HuH-7.5 (cell line): ENCODE measurements around the gene LDHD.

Source experiments
- DNase-seq: peaks from one replicate; pipeline ENCODE4 v3.0.0; 2011; ENCODE audit warnings: low spot score

The LDHD gene

GRCh38 chr16:75114179-75114945 is 2.2 kb downstream of the LDHD start:
- no peak for DNase-seq

DNA sequence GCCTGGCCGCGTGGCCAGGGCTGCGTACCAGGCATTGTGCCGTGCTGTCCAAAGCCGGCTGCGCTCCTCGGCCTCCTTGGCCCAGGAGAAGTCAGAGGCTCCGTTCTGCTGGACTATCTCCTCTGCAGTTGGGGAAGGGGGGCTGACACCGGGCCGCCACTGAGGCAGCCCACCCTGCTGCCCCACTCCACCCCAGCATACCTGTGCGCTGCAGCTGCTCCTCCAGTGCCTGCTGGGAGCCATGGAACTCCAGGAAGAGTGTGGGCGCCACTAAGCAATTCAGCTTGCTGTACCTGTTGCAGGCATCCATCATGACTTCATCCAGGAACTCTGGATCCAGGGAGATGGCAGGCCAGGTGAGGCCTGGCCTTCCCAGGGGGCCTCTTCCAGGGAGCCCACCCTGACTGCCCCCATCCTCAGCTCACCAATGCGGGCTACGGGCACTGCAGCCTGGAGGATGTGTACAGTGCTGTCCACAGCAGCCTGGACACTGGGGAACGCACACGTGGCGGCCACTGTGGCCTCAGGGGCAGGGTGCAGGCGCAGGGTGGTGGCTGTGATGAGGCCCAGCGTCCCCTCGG is 2.9 kb downstream of the LDHD start:
- DNase-seq = no peak

DNA sequence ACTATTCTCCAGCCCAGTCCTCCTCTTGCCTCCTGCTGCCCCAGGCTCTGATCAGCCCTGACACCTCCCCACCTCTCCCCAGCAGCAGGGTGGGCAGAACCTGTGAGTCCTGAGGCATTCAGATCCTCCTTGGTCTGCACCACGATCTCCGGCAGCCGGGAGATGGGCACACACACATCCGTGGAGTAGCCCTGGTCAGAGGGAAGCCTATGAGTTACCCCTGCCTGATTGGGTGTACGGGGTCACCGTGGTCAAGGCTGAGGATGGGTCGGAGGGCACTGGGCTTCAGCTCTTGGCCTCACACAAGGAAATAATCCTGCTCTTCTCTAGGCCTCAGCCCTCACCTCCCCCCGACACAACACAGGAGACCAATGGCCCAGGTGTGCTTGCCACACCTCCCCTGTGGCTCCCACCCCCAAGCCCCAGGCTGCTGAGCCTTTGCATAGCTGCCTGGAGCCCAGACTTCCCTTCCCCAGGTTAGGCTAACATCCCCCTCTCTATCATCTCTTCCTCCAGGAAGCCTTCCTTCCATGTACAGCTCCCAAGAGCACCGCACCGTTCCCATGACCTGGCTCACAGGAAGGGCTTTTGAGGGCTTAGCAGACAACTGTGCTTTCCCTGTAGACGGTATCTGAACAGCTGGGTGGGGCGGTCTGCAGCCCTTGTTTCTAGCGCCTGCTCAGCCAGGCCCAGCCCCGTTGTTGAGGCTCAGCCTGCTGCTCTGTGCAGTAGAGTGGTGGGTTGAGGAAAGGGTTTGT is 3.7 kb downstream of the LDHD start:
- DNase-seq = no peak

DNA sequence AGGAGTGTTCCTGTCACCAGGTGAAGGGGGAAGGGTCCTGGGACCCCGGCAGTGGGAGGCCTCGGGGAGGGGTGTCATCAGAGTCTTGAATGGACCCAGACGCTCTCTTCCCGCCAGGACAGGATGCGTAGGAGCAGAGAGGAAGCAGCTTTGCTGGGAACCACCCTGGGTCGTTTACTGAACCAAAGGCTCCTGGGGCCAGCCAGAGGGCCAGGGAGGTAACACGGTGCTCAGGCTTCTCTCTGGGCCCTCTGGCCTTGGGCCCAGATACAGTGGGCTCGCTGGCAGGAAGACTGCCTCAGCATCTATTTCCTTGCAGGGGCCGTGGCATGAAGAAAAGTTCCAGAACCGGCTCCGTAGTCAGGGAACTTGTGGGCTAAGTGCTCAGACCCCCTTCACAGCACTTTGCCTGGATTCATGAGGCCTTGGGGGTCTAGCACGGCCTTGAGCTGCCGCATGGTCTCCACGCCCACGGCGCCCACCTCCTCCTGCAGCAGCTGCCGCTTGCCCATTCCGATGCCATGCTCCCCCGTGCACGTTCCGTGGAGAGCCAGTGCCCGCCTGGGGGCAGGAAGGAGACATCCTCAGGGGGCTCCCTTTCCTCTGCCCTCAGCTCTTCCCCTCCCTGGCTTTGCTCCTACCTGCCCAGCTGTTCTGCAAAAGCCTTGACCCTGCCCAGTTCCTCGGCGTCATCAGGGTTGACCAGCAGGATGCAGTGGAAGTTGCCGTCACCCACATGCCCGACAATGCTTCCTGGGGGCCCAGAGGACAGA is 4.4 kb downstream of the LDHD start:
- peak; percentile 14 for DNase-seq

GRCh38 chr16:75111514-75111940 is 5.1 kb downstream of the LDHD start:
- no peak for DNase-seq

DNA sequence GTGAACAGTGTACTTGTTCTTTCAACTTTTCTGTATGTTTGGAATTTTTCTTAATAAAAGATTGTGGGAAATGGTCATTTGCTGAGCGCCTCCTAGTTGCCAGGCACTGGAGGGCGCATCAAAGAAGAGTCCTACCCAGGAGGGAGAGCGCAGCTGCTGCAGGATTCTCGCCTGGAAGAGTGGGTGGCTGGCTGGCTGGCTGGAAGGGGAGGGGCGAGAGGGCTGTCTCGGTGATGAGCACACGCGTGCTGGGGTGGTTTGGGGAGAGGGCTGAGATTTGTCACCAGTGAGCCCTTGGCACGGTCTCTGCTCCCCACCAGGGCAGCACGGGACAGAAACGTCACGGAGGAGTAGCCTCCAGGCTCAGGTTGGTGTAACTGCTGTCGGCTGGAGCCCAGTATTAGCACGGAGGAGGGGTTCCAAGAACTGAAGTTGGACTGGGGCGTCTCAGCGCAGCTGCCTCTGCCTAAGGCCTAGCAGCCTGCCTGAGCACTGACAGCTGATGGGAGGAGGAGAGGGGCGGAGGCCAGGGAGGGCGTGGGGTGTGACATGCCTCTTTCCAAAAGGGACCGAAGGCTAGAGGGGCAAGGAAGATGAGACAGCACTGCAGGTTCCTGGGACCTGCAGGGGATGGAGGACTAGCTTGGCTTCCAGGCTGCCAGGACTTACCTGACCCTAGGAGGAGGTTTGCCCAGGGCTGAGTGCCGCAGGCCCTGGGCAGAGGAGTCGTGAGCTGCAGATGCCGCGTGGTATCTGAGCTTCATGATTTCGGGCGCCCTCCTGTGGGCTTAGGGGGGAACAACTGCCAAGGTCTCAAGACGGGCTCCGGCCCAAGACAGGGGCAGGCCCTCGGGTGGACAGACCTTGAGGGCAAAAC is 5.7 kb downstream of the LDHD start:
- peak; percentile 87 for DNase-seq

DNA sequence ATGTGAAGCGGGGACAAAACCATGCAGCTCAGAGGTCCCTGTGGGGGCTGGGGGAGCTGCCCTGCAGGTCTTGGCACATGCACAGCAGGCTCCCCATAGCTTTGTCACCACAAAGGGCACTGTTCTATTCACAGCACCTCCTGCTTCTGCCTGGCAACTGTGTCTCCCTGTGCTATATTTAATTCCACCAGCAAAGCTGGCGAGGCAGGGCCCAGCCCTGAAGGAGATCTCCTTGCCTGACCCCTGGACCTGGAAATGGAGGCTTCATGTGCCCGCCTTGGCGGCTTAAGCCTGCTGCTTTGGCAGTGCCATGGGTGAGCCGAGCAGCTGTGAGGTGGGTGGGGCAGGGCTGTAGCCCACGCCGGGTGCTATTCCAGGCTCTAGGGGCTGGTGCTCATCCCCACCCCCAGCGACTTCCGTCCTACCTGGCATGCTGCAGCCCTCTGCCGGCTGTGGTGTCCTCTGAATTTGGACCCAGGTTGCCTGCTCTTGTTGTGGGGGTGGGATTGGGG is 6.8 kb downstream of the LDHD start:
- no peak for DNase-seq

DNA sequence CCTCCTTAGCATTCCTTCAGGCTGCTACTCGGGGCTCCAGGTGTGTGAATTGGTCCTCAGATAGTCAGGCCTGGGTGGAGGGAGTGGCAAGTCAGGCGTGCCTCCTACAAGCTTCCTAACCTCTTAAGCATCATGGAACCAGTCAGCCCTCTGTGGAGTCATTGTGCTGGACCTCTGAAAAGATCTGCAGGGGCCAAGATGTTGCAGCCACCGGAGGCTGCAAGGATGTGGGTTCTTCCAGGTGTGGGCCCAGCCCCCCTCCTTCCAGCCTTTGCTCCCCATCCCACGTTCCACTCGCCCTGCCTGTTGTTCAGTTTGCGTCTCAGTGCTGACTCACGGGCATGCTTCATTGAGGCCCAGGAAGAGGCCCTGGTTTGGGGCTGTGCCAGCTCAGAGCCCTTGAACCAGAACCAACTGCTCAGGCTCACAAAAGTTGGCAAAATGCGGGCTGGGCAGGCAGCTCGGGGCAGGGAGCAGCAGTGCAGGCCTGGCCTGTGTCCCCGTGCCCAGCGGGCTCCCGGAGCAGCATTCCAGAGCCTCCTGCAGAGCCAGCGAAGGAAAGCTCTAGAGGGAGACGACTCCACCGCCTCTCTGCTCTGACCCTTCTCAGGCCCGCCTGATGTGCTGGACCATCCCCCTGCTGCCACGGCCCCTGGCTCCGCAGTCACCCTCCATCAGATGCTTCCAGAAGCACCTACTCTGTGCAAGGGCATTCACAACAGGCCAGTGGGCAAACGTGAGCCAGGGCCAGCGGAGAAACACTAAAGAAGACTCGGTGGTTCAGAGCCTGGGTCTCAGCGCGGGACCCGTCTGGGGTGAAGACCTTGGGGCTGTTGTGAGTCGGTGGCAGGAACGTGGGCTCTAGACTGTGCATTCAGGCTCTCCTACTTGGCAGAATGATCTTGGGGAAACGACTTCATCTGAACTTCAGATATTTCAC is 7.5 kb downstream of the LDHD start:
- no peak for DNase-seq

- no peak for DNase-seq
These were observed 9.1 kb downstream of the LDHD start for GRCh38 chr16:75107505-75107904.

GRCh38 chr16:75106351-75107274 is 10.0 kb downstream of the LDHD start:
- no peak for DNase-seq

DNA sequence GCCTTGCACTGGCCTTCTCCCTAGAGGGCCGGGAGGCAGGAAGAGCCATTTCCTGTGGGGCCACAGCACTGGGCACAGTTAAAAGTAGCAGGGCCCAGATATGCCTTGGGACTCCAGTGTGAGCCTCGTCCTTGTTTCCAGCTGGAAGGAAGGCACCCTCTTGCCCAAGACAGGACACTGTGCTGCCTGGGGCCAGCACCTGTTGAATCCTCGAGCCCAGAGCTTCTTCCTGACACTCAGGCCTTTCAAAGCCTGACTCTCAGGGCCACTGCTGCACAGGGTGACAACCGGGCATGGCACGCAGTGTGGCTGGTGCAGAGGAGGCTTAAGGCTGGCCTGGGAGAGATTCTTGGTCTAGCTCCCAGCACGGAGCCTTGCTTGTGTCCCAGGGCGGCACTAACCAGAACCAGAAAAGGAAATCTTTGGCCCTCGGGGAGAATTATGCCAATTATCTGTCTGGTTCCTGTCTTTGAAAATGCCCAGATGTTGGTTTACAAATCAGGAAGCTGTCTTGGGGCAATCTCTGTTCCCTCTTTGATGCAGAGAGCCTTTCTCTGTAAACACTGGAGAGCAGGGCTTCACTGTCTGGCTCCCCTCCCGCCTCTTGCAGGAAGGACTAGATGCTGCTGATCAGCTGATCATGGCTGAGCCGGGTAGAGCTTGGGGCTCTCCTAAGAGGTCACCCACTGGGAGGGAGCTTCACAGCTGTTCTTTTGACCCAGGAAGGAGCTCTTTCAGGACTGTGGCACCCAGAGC is 11.1 kb downstream of the LDHD start:
- no peak for DNase-seq

DNA sequence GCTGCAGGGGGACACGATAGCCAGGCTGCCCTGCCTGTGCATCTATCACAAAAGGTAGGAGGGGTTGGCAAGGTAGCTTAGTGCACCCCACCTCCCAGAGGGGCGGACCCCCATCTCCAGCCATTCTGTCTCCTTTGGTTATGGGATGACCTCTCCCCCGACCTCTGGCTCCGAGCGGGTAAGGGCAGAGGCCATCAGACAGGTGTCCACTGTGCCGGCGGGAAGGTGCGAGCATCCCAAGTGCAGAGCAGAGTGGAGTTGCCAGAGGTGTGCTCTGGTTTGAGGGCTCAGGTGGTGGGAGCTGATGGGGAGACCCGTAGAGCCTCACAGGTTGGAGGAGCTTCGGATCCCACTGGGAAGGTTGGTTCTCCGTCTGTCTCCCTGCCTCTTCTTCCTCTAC is 11.7 kb downstream of the LDHD start:
- DNase-seq = no peak

DNA sequence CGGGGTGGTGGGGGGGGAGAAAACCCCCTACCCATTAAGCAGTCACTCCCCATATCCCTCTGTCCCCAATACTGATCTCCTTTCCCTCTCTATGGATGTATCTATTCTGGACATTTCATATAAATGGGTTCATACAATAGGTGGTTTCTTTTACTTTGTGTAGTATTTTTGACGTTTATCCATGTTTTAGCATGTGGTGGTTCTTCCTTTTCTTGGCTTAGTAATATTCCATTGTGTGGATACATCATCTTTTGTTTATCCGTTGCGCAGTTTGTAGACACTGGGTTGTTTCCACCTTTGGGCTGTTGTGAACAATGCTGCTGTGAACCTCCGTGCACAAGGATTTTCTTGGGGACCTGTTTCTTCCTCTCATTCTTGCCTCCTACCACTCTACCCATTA is 12.6 kb downstream of the LDHD start:
- DNase-seq = no peak

DNA sequence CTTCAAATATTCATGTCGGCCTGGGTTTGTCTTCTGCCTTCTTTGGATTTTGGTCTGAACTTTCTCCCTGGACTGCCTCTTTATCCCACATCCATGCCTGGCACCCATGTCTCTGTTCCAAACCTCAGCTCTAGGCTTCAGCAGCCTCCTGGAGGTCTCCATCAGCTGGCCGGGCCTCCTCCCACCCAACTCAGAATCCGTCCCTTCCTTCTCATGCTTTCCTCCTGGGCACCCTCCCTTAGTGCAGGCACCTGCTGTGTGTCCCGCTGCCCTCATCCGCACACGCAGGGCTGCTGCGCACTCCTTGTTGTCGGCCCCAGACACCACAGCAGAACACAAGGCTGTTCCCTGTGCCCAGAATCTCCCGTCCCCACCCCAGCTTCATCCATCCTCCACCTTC is 14.0 kb downstream of the LDHD start:
- DNase-seq = no peak

DNA sequence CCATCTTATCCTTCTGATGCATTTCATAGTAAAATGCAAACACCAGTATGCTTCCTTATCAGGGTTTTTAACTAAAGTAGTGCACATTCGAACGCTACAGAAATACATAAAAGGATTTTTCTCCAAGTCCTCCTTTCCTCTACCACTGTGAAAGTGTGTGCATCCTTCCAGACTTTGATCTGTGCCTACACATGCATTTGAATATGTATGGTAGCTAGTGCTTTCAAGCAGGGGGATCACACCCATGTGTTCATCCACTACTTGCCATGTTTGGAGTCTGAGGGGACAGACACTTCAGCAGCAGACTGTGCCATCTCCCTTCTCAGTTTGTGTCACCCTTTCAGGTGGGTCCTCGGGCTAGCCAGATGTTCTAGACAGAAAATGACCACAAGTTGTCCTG is 14.9 kb downstream of the LDHD start:
- DNase-seq = no peak

GRCh38 chr16:75100603-75100990 is 16.0 kb downstream of the LDHD start:
- DNase-seq = no peak

- DNase-seq = no peak
These were observed 16.6 kb downstream of the LDHD start for GRCh38 chr16:75099738-75100602.
